Activated naive CD8-positive, alpha-beta T cell treated with anti-CD3 and anti-CD28 coated beads, Interleukin-2, amount 10 ng/mL, durations not matched to agents 7 days and 5 days (primary cell): ENCODE data around the gene TNFRSF1A. TPM values are rescaled to one million over a fixed set of nuclear protein-coding genes. Genes with fewer than 3 reads are reported as not detected.

Experiments used
- ATAC-seq: fragments of 150-1000 bp; cut with Tn5 transposase; one replicate; pipeline ENCODE4 v1.10.0; 2021; ENCODE audit warnings: low read depth, moderate library complexity
- POLR2A ChIA-PET: fragments of 350-600 bp; sonication (Branson Sonifier 250); formaldehyde crosslinking; loops from one replicate; lab custom pipeline; 2021; ENCODE audit warnings: antibody characterized with exemption; lab: Charles Lee
- DNase-seq: peaks from one replicate; pipeline ENCODE4 v3.0.0; 2021
- H3K27ac Mint-ChIP-seq: one replicate; pipeline ENCODE4 v1.8.0; 2022; ENCODE audit warnings: mild to moderate bottlenecking, mixed read lengths
- H3K27me3 Mint-ChIP-seq: one replicate; pipeline ENCODE4 v1.8.0; 2022; ENCODE audit warnings: mild to moderate bottlenecking, moderate library complexity, mixed read lengths
- H3K36me3 Mint-ChIP-seq: one replicate; pipeline ENCODE4 v1.8.0; 2021; ENCODE audit warnings: mild to moderate bottlenecking, mixed read lengths
- H3K4me1 Mint-ChIP-seq: one replicate; pipeline ENCODE4 v1.8.0; 2021; ENCODE audit warnings: mixed read lengths
- H3K4me3 Mint-ChIP-seq: one replicate; pipeline ENCODE4 v1.8.0; 2022; ENCODE audit warnings: mild to moderate bottlenecking, moderate library complexity, mixed read lengths
- H3K9me3 Mint-ChIP-seq: one replicate; pipeline ENCODE4 v1.8.0; 2021; ENCODE audit warnings: mixed read lengths
- total RNA-seq, 2 experiments: library from RNA; stranded (reverse); gene quantifications; one replicate each; pipeline ENCODE4 v1.2.3, GENCODE V29; 2021

TNFRSF1A gene
- total RNA-seq, 2 experiments from 2014 or later = 82.9 to 87.1 TPM

- Mint-ChIP-seq H3K27ac (no peak overlapping the region), H3K36me3 (peaks cover 32% of the 10 kb centered on the region), H3K27me3 (no peaks in the 10 kb centered on the region), H3K4me1 (peaks cover 47% of the 10 kb centered on the region), H3K4me3 (no peak overlapping the region), H3K9me3 (no peaks in the 10 kb centered on the region)
- no peak for ATAC-seq
- POLR2A ChIA-PET = interaction anchor here (1.0 to 1.3 kb wide), 3 partner anchors 45 to 116 kb away, joined by 3 read pairs; partner anchors contain the start of gene CD27
- DNase-seq = no peak
Observed at GRCh38 chr12:6328945-6329702, 12.8 kb downstream of the TNFRSF1A start.

- Mint-ChIP-seq H3K4me3 (no peak overlapping the region), H3K36me3 (peaks cover 27% of the 10 kb centered on the region), H3K9me3 (no peaks in the 10 kb centered on the region), H3K4me1 (peaks cover 46% of the 10 kb centered on the region), H3K27me3 (no peaks in the 10 kb centered on the region), H3K27ac (no peak overlapping the region)
- no peak for ATAC-seq
- no peak for DNase-seq
- POLR2A ChIA-PET = interaction anchor here (0.6 to 1.3 kb wide), 4 partner anchors 11 to 304 kb away, joined by 3 to 4 read pairs (median 3); partner anchors contain the start of gene VAMP1
Observed at GRCh38 chr12:6328045-6328779, 13.7 kb downstream of the TNFRSF1A start.

DNA sequence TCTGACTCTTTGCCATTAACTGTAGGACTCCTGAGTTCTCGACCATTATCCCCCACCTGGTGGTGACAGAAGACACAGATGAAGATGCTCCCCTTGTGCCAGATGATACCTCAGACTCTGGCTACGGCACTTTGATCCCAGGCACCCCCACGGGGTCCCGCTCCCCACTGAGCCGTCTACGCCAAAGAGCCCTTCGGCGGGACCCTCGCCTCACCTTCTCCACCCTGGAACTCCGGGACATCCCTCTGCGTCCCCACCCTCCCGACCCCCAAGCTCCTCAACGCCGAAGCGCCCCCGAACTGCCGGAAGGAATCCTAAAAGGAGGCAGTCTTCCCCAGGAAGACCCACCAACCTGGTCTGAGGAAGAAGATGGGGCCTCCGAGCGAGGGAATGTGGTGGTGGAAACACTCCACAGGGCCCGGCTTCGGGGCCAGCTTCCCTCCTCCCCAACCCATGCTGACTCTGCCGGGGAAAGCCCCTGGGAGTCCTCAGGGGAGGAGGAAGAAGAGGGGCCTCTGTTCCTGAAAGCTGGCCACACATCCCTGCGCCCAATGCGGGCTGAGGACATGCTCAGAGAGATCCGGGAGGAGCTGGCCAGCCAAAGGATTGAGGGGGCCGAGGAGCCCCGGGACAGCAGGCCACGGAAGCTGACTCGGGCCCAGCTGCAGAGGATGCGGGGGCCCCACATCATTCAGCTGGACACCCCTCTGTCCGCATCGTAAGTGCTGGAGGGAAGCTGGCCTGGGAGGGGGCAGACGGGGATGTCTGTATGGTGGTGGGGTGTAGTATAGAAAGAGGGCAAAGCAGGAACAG, 14.4 kb downstream of the TNFRSF1A start:
- H3K36me3 Mint-ChIP-seq = peaks cover 22% of the 10 kb centered on the region
- no peak overlapping the region for H3K27ac Mint-ChIP-seq

GRCh38 chr12:6326316-6327228, 15.3 kb downstream of the TNFRSF1A start:
- Mint-ChIP-seq H3K9me3 (no peaks in the 10 kb centered on the region), H3K27me3 (no peaks in the 10 kb centered on the region), H3K36me3 (peaks cover 21% of the 10 kb centered on the region), H3K4me1 (peaks cover 39% of the 10 kb centered on the region), H3K27ac (peak overlapping the region; percentile 2), H3K4me3 (no peak overlapping the region)
- DNase-seq = no peak
- POLR2A ChIA-PET = interaction anchor here (0.6 to 2.9 kb wide), 7 partner anchors 10 to 144 kb away, joined by 3 to 15 read pairs (median 3); partner anchors contain the start of gene VAMP1
- ATAC-seq = peak; percentile 38

More for the DNA sequence above, 14.4 kb downstream of the TNFRSF1A start:
- Mint-ChIP-seq H3K27me3 (no peaks in the 10 kb centered on the region), H3K9me3 (no peaks in the 10 kb centered on the region), H3K4me3 (no peak overlapping the region), H3K4me1 (peaks cover 42% of the 10 kb centered on the region)
- POLR2A ChIA-PET = interaction anchor here (0.6 to 2.9 kb wide), 5 partner anchors 9 to 305 kb away, joined by 3 to 15 read pairs (median 4); partner anchors contain the start of gene VAMP1
- DNase-seq = no peak
- no peak for ATAC-seq

DNA sequence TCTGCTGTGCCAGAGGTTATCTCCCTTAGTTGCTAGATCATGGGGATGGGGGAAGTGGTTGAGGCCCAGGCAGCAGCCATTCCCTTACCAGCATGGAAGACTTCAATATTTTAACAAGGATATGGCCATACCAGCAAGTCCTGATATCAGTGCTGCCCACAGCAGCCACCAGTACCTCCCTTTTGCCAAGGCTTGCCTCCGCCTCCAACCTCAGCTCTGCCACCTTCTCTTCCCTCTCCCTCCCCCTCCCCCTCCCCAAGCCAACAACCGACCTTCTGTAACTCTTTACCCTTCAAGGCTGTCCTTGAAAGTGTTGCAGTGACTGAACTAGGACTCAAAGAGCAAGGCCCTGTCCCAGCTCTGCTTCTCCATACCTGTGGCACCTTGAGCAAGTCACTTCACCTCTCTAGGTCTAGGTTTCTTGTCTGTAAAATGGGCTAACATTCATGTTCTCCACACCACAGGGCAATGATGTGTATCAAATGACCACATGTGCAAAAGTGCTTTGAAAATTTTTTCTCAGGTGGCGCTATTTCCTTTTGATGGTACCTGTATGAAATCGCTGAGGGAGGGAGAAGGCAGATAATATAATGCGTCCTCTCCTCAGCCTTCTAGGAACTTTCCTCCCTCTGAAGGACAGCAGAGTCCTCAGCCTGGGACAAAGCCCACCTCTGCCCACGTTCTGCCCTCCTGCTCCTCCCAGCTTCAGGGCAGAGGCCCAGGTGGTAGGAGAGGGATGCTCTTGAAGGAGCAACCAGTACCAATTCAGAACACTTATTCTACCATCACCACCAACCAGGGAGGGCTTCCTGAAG, 16.7 kb downstream of the TNFRSF1A start:
- Mint-ChIP-seq H3K27ac (peak overlapping the region; percentile 75), H3K9me3 (no peaks in the 10 kb centered on the region), H3K27me3 (no peaks in the 10 kb centered on the region), H3K36me3 (peaks cover 13% of the 10 kb centered on the region), H3K4me1 (peaks cover 33% of the 10 kb centered on the region), H3K4me3 (peak overlapping the region; percentile 52)
- POLR2A ChIA-PET = interaction anchor here (2.9 kb wide), 1 partner anchor 11 kb away, joined by 15 read pairs; no protein-coding TSS in a partner anchor
- DNase-seq = no peak
- ATAC-seq = no peak

DNA sequence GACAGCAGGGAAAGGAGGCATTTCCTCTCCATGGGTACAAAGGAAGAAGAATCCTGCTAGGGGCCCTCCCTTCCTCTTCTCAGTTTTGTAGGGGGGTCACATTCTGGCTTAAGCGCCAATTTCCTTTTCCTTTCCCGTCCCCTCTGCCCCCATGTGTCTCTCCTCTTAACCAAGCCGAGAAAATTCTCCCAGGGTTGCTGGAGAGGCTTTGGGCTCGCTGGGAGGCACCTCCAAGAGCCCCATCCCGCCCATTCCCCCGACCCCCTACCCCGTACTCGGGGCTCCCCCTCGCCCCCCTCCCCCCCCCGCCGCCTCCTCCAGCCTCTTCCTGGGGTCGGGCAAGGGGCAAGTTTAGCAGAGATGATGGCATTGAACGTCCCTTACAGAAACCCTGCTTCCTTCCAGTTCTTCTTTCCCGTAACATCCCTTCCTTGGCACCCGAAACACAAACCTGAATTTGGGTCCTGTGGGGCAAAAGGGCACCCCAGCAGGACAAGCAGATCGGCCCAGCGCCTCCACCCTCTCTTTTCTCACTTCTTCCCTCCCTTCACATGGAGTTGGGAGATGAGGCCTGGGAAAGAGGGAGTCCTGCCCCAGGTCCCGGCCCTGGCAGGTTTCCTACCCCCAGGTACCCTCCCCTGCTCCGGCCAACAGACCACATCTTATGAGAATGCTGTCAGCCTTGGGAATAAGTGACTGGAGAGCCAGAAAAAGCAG, 17.7 kb downstream of the TNFRSF1A start:
- POLR2A ChIA-PET = interaction anchor here (1.3 to 2.0 kb wide), 2 partner anchors 8 to 11 kb away, joined by 4 to 17 read pairs; no protein-coding TSS in a partner anchor
- Mint-ChIP-seq H3K9me3 (no peaks in the 10 kb centered on the region), H3K36me3 (peaks cover 14% of the 10 kb centered on the region), H3K27ac (peak overlapping the region; percentile 94), H3K4me1 (peaks cover 41% of the 10 kb centered on the region), H3K4me3 (peak overlapping the region; percentile 76), H3K27me3 (no peaks in the 10 kb centered on the region)
- ATAC-seq (no peak), DNase-seq (no peak)

- H3K9me3 Mint-ChIP-seq = no peaks in the 10 kb centered on the region
- peak overlapping the region; percentile 94 for H3K27ac Mint-ChIP-seq
- ATAC-seq = peak; percentile 62
- H3K27me3 Mint-ChIP-seq = no peaks in the 10 kb centered on the region
- peak overlapping the region; percentile 76 for H3K4me3 Mint-ChIP-seq
- peaks cover 45% of the 10 kb centered on the region for H3K4me1 Mint-ChIP-seq
- peaks cover 11% of the 10 kb centered on the region for H3K36me3 Mint-ChIP-seq
- POLR2A ChIA-PET = interaction anchor here (1.0 to 2.0 kb wide), 6 partner anchors 9 to 230 kb away, joined by 3 to 17 read pairs (median 3); no protein-coding TSS in a partner anchor
- DNase-seq = peak; percentile 49
Observed at GRCh38 chr12:6323340-6323994, 18.4 kb downstream of the TNFRSF1A start.

- Mint-ChIP-seq H3K27me3 (no peaks in the 10 kb centered on the region), H3K4me1 (peaks cover 50% of the 10 kb centered on the region), H3K9me3 (no peaks in the 10 kb centered on the region), H3K27ac (peak overlapping the region; percentile 94), H3K4me3 (peak overlapping the region; percentile 76), H3K36me3 (peaks cover 9% of the 10 kb centered on the region)
- POLR2A ChIA-PET = interaction anchor here (0.6 to 2.0 kb wide), 8 partner anchors 10 to 231 kb away, joined by 3 to 17 read pairs (median 3); no protein-coding TSS in a partner anchor
- DNase-seq (no peak), ATAC-seq (no peak)
Observed at GRCh38 chr12:6322969-6323339, 18.9 kb downstream of the TNFRSF1A start.

GRCh38 chr12:6322352-6322751, 19.5 kb downstream of the TNFRSF1A start:
- ATAC-seq (no peak), DNase-seq (no peak)
- H3K4me3 Mint-ChIP-seq = no peak overlapping the region
- H3K27ac Mint-ChIP-seq = no peak overlapping the region
- peaks cover 1% of the 10 kb centered on the region for H3K27me3 Mint-ChIP-seq
- peaks cover 54% of the 10 kb centered on the region for H3K4me1 Mint-ChIP-seq
- no peaks in the 10 kb centered on the region for H3K9me3 Mint-ChIP-seq
- peaks cover 9% of the 10 kb centered on the region for H3K36me3 Mint-ChIP-seq
- POLR2A ChIA-PET = interaction anchor here (0.6 to 2.0 kb wide), 7 partner anchors 13 to 149 kb away, joined by 3 to 17 read pairs (median 3); no protein-coding TSS in a partner anchor

DNA sequence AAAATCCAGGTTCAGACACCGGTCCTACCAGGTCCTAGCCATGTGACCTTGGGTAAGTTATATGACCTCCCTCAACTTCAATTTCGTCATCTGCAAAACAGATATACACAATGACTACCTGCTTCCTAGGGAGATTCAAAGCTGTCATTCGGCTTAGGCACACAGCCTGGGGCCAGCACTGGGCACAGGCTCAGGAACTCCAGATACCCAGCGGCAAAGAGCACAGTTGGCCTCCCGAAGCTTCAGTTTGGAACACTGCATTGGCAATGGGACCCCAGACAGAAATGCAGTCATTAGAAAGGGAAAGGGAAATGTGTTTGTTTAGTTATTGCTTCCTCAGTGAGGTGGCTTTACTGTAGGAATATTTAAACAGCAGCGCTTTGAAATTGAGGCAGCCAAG, 20.0 kb downstream of the TNFRSF1A start:
- Mint-ChIP-seq H3K27ac (peak overlapping the region; percentile 68), H3K4me1 (peaks cover 54% of the 10 kb centered on the region), H3K27me3 (peaks cover 1% of the 10 kb centered on the region), H3K4me3 (no peak overlapping the region), H3K9me3 (no peaks in the 10 kb centered on the region), H3K36me3 (peaks cover 9% of the 10 kb centered on the region)
- DNase-seq (no peak), ATAC-seq (no peak)
- POLR2A ChIA-PET = interaction anchor here (0.7 to 1.1 kb wide), 3 partner anchors 17 to 122 kb away, joined by 3 to 4 read pairs (median 3); no protein-coding TSS in a partner anchor
